Nephron (organoid): ENCODE results near the gene SCYGR8.

ENCODE experiments used
- H3K27ac Mint-ChIP-seq, 3 experiments: 2 replicates each; pipeline ENCODE4 v1.8.0; 2020; ENCODE audit warnings: mixed read lengths in 3 of 3, mild to moderate bottlenecking in 2 of 3, moderate library complexity in 1 of 3
- H3K27me3 Mint-ChIP-seq: 2 replicates; pipeline ENCODE4 v1.8.0; 2021; ENCODE audit warnings: low read depth, mild to moderate bottlenecking, moderate library complexity, mixed read lengths
- H3K36me3 Mint-ChIP-seq: 2 replicates; pipeline ENCODE4 v1.8.0; 2020; ENCODE audit warnings: low read depth, mixed read lengths
- H3K4me1 Mint-ChIP-seq: 2 replicates; pipeline ENCODE4 v1.8.0; 2020; ENCODE audit warnings: mixed read lengths
- H3K4me3 Mint-ChIP-seq, 3 experiments: 2 replicates each; pipeline ENCODE4 v1.8.0; 2020; ENCODE audit warnings: mild to moderate bottlenecking in 3 of 3, mixed read lengths in 3 of 3, moderate library complexity in 2 of 3
- H3K9me3 Mint-ChIP-seq: 2 replicates; pipeline ENCODE4 v1.8.0; 2020; ENCODE audit warnings: mixed read lengths
- CTCF ChIP-seq, 3 experiments: fragments of 200-600 bp; sonication (generic); IDR thresholded peaks; one replicate each; pipeline ENCODE4 v1.5.0; 2021; ENCODE audit warnings: antibody characterized with exemption in 3 of 3; ENCODE audit not compliant: unreplicated experiment in 3 of 3

The SCYGR8 gene

GRCh38 chr2:227781841-227782240 is 36.1 kb downstream of the SCYGR8 start:
- H3K4me1 Mint-ChIP-seq, result peaks cover 5% of the 10 kb centered on the region
- no peak for TF ChIP-seq CTCF (IDR thresholded peaks at IDR 0.05; ENCODE audit: unreplicated experiment in 3 of 3)
- no peaks in the 10 kb centered on the region for H3K36me3 Mint-ChIP-seq
- peak overlapping the region in 2 of 3 experiments; percentile 67 to 75 for H3K27ac Mint-ChIP-seq
- H3K27me3 Mint-ChIP-seq, result peaks cover 4% of the 10 kb centered on the region
- H3K4me3 Mint-ChIP-seq, result no peak overlapping the region
- H3K9me3 Mint-ChIP-seq, result no peaks in the 10 kb centered on the region

DNA sequence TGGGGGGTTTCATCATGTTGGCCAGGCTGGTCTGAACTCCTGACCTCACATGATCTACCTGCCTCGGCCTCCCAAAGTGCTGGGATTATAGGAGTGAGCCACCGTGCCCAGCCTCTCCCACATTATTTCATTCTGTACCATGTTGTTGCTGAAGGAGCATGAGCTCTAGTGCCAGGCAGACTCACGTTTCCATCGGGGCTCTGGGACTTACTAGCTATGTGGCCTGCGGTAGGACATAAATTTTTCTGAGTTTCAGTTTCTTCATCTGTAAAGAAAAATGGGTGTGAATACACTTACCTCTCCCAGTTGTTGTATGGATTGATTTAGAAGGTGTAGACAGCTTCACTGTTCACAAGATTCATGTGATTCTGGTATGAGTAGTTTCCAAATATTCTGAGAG is 37.1 kb downstream of the SCYGR8 start:
- peaks cover 5% of the 10 kb centered on the region for H3K4me1 Mint-ChIP-seq
- no peaks in the 10 kb centered on the region for H3K36me3 Mint-ChIP-seq
- H3K27ac Mint-ChIP-seq, result no peak overlapping the region

GRCh38 chr2:227783404-227784138 is 37.9 kb downstream of the SCYGR8 start:
- H3K27me3 Mint-ChIP-seq, result peaks cover 4% of the 10 kb centered on the region
- no peaks in the 10 kb centered on the region for H3K9me3 Mint-ChIP-seq
- no peak overlapping the region for H3K27ac Mint-ChIP-seq
- no peak for TF ChIP-seq CTCF (IDR thresholded peaks at IDR 0.05; ENCODE audit: unreplicated experiment in 3 of 3)
- H3K4me3 Mint-ChIP-seq, result no peak overlapping the region
- no peaks in the 10 kb centered on the region for H3K36me3 Mint-ChIP-seq
- peaks cover 5% of the 10 kb centered on the region for H3K4me1 Mint-ChIP-seq

More for the DNA sequence above, 37.1 kb downstream of the SCYGR8 start:
- Mint-ChIP-seq H3K9me3 (no peaks in the 10 kb centered on the region), H3K4me3 (no peak overlapping the region), H3K27me3 (peaks cover 4% of the 10 kb centered on the region)
- no peak for TF ChIP-seq CTCF (IDR thresholded peaks at IDR 0.05; ENCODE audit: unreplicated experiment in 3 of 3)

- H3K27ac Mint-ChIP-seq, result peak overlapping the region; percentile 38 to 88 (median 82)
- peaks cover 4% of the 10 kb centered on the region for H3K27me3 Mint-ChIP-seq
- H3K4me3 Mint-ChIP-seq, result no peak overlapping the region
Observed at GRCh38 chr2:227785293-227785692, 39.6 kb downstream of the SCYGR8 start.

DNA sequence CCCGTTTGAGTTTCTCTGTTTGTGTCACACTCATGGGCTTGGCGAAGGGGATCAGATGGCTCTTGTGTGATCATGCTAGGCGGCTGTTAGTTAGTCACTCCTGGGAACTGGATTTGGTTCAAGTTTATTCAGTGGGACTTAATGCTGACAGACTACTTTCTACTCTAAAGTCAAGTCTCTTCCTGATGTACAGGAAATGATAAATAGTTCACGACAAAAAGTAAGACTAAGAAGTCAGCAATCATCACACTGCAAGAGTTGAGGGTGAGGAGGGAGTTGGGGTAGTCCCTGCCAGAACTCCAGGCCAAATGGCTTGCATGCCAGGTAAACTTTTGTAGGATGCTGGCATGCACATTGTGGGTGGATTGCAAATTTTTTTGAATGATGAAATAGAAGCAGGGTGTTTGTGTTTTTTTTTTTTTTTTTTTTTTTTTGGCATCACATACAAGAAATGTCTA is 42.9 kb downstream of the SCYGR8 start:
- no peak for TF ChIP-seq CTCF (IDR thresholded peaks at IDR 0.05; ENCODE audit: unreplicated experiment in 3 of 3)
- Mint-ChIP-seq H3K27ac (no peak overlapping the region), H3K4me3 (no peak overlapping the region), H3K9me3 (no peaks in the 10 kb centered on the region), H3K4me1 (peaks cover 5% of the 10 kb centered on the region), H3K27me3 (no peaks in the 10 kb centered on the region), H3K36me3 (no peaks in the 10 kb centered on the region)

More at GRCh38 chr2:227785293-227785692, 39.6 kb downstream of the SCYGR8 start:
- H3K36me3 Mint-ChIP-seq, result no peaks in the 10 kb centered on the region
- TF ChIP-seq CTCF (IDR thresholded peaks at IDR 0.05; ENCODE audit: unreplicated experiment in 3 of 3), result no peak
- H3K9me3 Mint-ChIP-seq, result no peaks in the 10 kb centered on the region
- peaks cover 5% of the 10 kb centered on the region for H3K4me1 Mint-ChIP-seq

DNA sequence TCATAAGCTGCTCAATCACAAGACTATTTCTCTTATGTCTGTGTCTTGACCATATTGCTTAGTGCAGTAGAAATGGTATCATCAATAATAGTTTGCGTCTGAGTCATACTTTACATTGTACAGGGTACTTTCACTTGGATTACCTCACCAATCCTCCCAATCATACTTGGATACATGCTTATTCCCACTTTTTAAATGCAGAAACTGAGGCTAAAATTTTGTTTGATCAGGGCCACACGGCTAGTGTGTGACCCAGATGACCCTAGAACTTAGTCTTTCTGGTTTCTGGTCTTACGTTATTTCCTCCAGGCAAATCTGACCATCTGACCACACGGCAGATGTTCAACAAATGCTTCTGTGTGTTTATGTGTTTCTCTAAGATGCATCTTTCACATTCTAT is 44.1 kb downstream of the SCYGR8 start:
- no peak for TF ChIP-seq CTCF (IDR thresholded peaks at IDR 0.05; ENCODE audit: unreplicated experiment in 3 of 3)
- no peaks in the 10 kb centered on the region for H3K9me3 Mint-ChIP-seq
- H3K27me3 Mint-ChIP-seq, result no peaks in the 10 kb centered on the region
- H3K36me3 Mint-ChIP-seq, result no peaks in the 10 kb centered on the region
- H3K4me3 Mint-ChIP-seq, result no peak overlapping the region
- peaks cover 5% of the 10 kb centered on the region for H3K4me1 Mint-ChIP-seq
- no peak overlapping the region for H3K27ac Mint-ChIP-seq
